ENCODE results near the gene HEPACAM2. TPM values are rescaled to one million over a fixed set of nuclear protein-coding genes. Genes with fewer than 3 reads are reported as not detected.

HEPACAM2 gene
- total and polyA plus RNA-seq, 2 donors (not counting 3 experiments of a cell fraction or from before 2014, with no cell fraction given) = not detected

DNA sequence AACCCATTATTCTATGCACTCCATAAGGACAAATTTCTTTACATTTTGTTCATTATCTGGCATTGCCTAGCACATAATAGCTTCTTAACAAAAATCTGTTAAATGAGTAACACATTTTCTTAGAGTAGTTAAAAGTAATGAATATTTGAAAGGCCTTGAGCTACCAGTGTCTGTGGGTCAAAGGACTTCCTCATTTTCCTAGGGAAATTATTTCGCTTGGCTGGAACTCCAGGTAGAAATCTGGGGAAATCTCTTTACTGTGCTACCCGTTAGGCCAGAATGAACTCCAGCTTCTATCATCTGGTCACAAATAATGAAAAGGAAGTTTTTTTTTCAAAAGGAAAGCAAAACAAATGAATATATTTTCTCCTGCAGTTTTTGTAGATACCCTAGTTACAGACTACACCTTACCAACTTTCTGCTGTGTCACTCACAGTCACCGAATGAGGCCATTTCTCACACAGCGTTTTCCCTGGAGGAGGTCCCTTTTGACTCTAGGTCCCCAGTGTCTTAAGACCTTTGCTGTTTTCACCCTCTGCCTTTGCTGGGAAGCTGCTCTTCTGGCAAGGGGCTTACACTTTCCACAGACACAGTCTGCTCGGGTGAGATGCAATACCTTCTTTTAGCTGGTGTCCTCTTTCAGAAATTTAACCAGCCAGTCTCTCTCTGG, 79.7 kb downstream of the HEPACAM2 start:
- peak overlapping the region; percentile 98 for H3K4me2 ChIP-seq (ENCODE audit: insufficient read depth, low read length)
- peak overlapping the region in 2 of 3 experiments; percentile 71 to 89 for H3K4me3 ChIP-seq (replicated peaks in 1 of 3; ENCODE audit: insufficient read depth in 1 of 3, low read depth in 1 of 3, low read length in 3 of 3)
- no peaks in the 10 kb centered on the region for H3K36me3 ChIP-seq (ENCODE audit: control insufficient read depth in 2 of 2, extremely low read depth in 1 of 2, insufficient read depth in 2 of 2, low read length in 2 of 2)
- DNase-seq (ENCODE audit: low read depth, low spot score) (no peak), FAIRE-seq (no peak)
- no peak for TF ChIP-seq POLR2A (IDR thresholded peaks at IDR 0.05; ENCODE audit: low read depth, low read length)
- TF ChIP-seq POLR2AphosphoS5 (IDR thresholded peaks at IDR 0.05; ENCODE audit: insufficient read depth, low read depth, low read length) = no peak
- no peak for TF ChIP-seq MYC (IDR thresholded peaks at IDR 0.05; ENCODE audit: low read depth, low read length)
- TF ChIP-seq, protein P1, sequence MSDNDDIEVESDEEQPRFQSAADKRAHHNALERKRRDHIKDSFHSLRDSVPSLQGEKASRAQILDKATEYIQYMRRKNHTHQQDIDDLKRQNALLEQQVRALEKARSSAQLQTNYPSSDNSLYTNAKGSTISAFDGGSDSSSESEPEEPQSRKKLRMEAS (IDR thresholded peaks at IDR 0.05; ENCODE audit: insufficient read depth, insufficient read length) = no peak
- no peak for TF ChIP-seq JUN (IDR thresholded peaks at IDR 0.05; ENCODE audit: borderline replicate concordance, insufficient read depth, insufficient read length, low read depth)
- no peak for TF ChIP-seq EZH2 (IDR thresholded peaks at IDR 0.05; ENCODE audit: borderline replicate concordance, low read depth, low read length, severe bottlenecking)
- TF ChIP-seq, protein P2, sequence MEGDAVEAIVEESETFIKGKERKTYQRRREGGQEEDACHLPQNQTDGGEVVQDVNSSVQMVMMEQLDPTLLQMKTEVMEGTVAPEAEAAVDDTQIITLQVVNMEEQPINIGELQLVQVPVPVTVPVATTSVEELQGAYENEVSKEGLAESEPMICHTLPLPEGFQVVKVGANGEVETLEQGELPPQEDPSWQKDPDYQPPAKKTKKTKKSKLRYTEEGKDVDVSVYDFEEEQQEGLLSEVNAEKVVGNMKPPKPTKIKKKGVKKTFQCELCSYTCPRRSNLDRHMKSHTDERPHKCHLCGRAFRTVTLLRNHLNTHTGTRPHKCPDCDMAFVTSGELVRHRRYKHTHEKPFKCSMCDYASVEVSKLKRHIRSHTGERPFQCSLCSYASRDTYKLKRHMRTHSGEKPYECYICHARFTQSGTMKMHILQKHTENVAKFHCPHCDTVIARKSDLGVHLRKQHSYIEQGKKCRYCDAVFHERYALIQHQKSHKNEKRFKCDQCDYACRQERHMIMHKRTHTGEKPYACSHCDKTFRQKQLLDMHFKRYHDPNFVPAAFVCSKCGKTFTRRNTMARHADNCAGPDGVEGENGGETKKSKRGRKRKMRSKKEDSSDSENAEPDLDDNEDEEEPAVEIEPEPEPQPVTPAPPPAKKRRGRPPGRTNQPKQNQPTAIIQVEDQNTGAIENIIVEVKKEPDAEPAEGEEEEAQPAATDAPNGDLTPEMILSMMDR (IDR thresholded peaks at IDR 0.05; ENCODE audit: extremely low read depth in 1 of 2, insufficient read depth in 1 of 2, low read depth in 1 of 2, low read length in 2 of 2) = no peak
- TF ChIP-seq FOS (IDR thresholded peaks at IDR 0.05; ENCODE audit: borderline replicate concordance, insufficient read depth, low read length) = no peak
- no peak for TF ChIP-seq GATA2 (IDR thresholded peaks at IDR 0.05; ENCODE audit: insufficient read depth, insufficient read length, low read depth, low read length)
- dilution Hi-C loops (cut with MboI; ENCODE audit: extremely low pct_ligation_motif_present, low sequenced_read_pairs) = no loop called here
- no peaks in the 10 kb centered on the region for H3K9me1 ChIP-seq (replicated peaks; ENCODE audit: control insufficient read depth, extremely low read depth, insufficient read depth, low read length)
- no peaks in the 10 kb centered on the region for H3K79me2 ChIP-seq (ENCODE audit: control insufficient read depth, insufficient read depth, low read length)
- peaks cover 20% of the 10 kb centered on the region for H3K4me1 ChIP-seq (ENCODE audit: control insufficient read depth, extremely low read depth, insufficient read depth, low read length)
- no peaks in the 10 kb centered on the region for H3K9me3 ChIP-seq (replicated peaks; ENCODE audit: control insufficient read depth, insufficient read depth, low read length)
- H2AFZ ChIP-seq (ENCODE audit: low read depth, low read length) = peak overlapping the region; percentile 96
- POLR2A ChIA-PET = no interaction called here
- no peaks in the 10 kb centered on the region for H3K27me3 ChIP-seq (ENCODE audit: control insufficient read depth in 2 of 2, insufficient read depth in 2 of 2, low read length in 2 of 2)
- H3K27ac ChIP-seq (ENCODE audit: insufficient read depth, low read depth, low read length) = peak overlapping the region; percentile 50
- intact Hi-C loops (cut with micrococcal nuclease) = loop anchor here (1.0 to 10.0 kb wide), 4 partner anchors 28 to 512 kb away; no protein-coding TSS in a partner anchor
- CTCF ChIA-PET = interaction anchor here (1.0 to 1.5 kb wide), 2 partner anchors 81 to 82 kb away, joined by 3 read pairs; no protein-coding TSS in a partner anchor
- H4K20me1 ChIP-seq (replicated peaks; ENCODE audit: control insufficient read depth, extremely low read depth, insufficient read depth, low read length) = no peaks in the 10 kb centered on the region
- H3K9ac ChIP-seq (replicated peaks; ENCODE audit: extremely low read depth, insufficient read depth, low read length) = peak overlapping the region; percentile 66
- BruUV-seq (replicated peaks) = TSS peak; percentile 24

Data from endothelial cell of umbilical vein (primary cell).